Measurements from ENCODE around the gene SESN3.

The SESN3 gene

GRCh38 chr11:95195831-95196230 lies 35.2 kb downstream of the SESN3 start:
- H3K4me3 ChIP-seq (replicated peaks; ENCODE audit: insufficient read depth, low read length) = no peak overlapping the region
- no peak overlapping the region for H3K27ac ChIP-seq (replicated peaks)
- no peak for DNase-seq (ENCODE audit: low read depth in 1 of 2, low spot score in 1 of 2)
- H3K27me3 ChIP-seq (ENCODE audit: insufficient read depth, poor library complexity, severe bottlenecking) = no peaks in the 10 kb centered on the region
- TF ChIP-seq POLR2AphosphoS5 (IDR thresholded peaks at IDR 0.05; ENCODE audit: low read depth) (no peak), SPI1 (IDR thresholded peaks at IDR 0.05; ENCODE audit: borderline replicate concordance, low read depth) (no peak), GABPA (IDR thresholded peaks at IDR 0.05; ENCODE audit: low read depth) (no peak), CTCF (IDR thresholded peaks at IDR 0.05; ENCODE audit: insufficient read depth, low read length) (no peak), REST (IDR thresholded peaks at IDR 0.05; ENCODE audit: insufficient replicate concordance, low read depth) (no peak)

- Histone ChIP-seq H3K4me3 (replicated peaks; ENCODE audit: insufficient read depth, low read length) (no peak overlapping the region), H3K27ac (replicated peaks) (no peak overlapping the region), H3K27me3 (ENCODE audit: insufficient read depth, poor library complexity, severe bottlenecking) (no peaks in the 10 kb centered on the region)
- no peak for DNase-seq (ENCODE audit: low read depth in 1 of 2, low spot score in 1 of 2)
- TF ChIP-seq GABPA (IDR thresholded peaks at IDR 0.05; ENCODE audit: low read depth) = no peak
- TF ChIP-seq POLR2AphosphoS5 (IDR thresholded peaks at IDR 0.05; ENCODE audit: low read depth) = no peak
- TF ChIP-seq SPI1 (IDR thresholded peaks at IDR 0.05; ENCODE audit: borderline replicate concordance, low read depth) = no peak
- TF ChIP-seq REST (IDR thresholded peaks at IDR 0.05; ENCODE audit: insufficient replicate concordance, low read depth) = no peak
- no peak for TF ChIP-seq CTCF (IDR thresholded peaks at IDR 0.05; ENCODE audit: insufficient read depth, low read length)
Measured at GRCh38 chr11:95193541-95193940, 37.5 kb downstream of the SESN3 start.

- no peak for TF ChIP-seq POLR2AphosphoS5 (IDR thresholded peaks at IDR 0.05; ENCODE audit: low read depth)
- no peak for TF ChIP-seq GABPA (IDR thresholded peaks at IDR 0.05; ENCODE audit: low read depth)
- TF ChIP-seq CTCF (IDR thresholded peaks at IDR 0.05; ENCODE audit: insufficient read depth, low read length) = no peak
- no peak for TF ChIP-seq REST (IDR thresholded peaks at IDR 0.05; ENCODE audit: insufficient replicate concordance, low read depth)
- no peak for TF ChIP-seq SPI1 (IDR thresholded peaks at IDR 0.05; ENCODE audit: borderline replicate concordance, low read depth)
- Histone ChIP-seq H3K27me3 (ENCODE audit: insufficient read depth, poor library complexity, severe bottlenecking) (no peaks in the 10 kb centered on the region), H3K27ac (replicated peaks) (no peak overlapping the region), H3K4me3 (replicated peaks; ENCODE audit: insufficient read depth, low read length) (no peak overlapping the region)
- no peak for DNase-seq (ENCODE audit: low read depth in 1 of 2, low spot score in 1 of 2)
Measured at GRCh38 chr11:95192717-95193116, 38.3 kb downstream of the SESN3 start.

All from HL-60 (cell line).